Neural cell (in vitro differentiated cells): Measurements from ENCODE around the gene KIF5B. TPM values are rescaled to one million over a fixed set of nuclear protein-coding genes. Genes with fewer than 3 reads are reported as not detected.

Experiments used
- H2AFZ ChIP-seq: fragments of 200-600, 300-800 bp; sonication (generic), shearing (Covaris generic); 2 replicates; pipeline ENCODE4 v1.6.0; 2014; ENCODE audit warnings: low read depth, mild to moderate bottlenecking, antibody characterized with exemption, low read length, moderate library complexity
- H3F3A ChIP-seq: fragments of 200-600 bp; shearing (Covaris generic); 2 replicates; pipeline ENCODE4 v1.6.1; 2016; ENCODE audit warnings: mild to moderate bottlenecking, moderate library complexity, mixed read lengths, antibody characterized with exemption, low read length; ENCODE audit not compliant: insufficient read depth, poor library complexity, severe bottlenecking
- H3K27ac ChIP-seq: fragments of 200-600, 300-800 bp; sonication (generic), shearing (Covaris generic); 2 replicates; pipeline ENCODE4 v1.5.1; 2014; ENCODE audit warnings: mild to moderate bottlenecking, low read length, moderate library complexity
- H3K27me3 ChIP-seq: fragments of 300-800, 200-600 bp; sonication (generic), shearing (Covaris generic); 2 replicates; pipeline ENCODE4 v1.6.0; 2014; ENCODE audit warnings: mild to moderate bottlenecking, low read depth, low read length, moderate library complexity; ENCODE audit not compliant: insufficient read depth
- H3K36me3 ChIP-seq: fragments of 300-800, 200-600 bp; sonication (generic), shearing (Covaris generic); 2 replicates; pipeline ENCODE4 v1.5.1; 2014; ENCODE audit warnings: mild to moderate bottlenecking, antibody characterized with exemption, low read length, moderate library complexity; ENCODE audit not compliant: insufficient read depth
- H3K4me2 ChIP-seq: fragments of 300-800, 200-600 bp; sonication (generic), shearing (Covaris generic); 2 replicates; pipeline ENCODE4 v1.6.0; 2014; ENCODE audit warnings: mild to moderate bottlenecking, low read length
- H3K4me3 ChIP-seq: fragments of 300-800, 200-600 bp; sonication (generic), shearing (Covaris generic); 2 replicates; pipeline ENCODE4 v1.5.1; 2014; ENCODE audit warnings: mild to moderate bottlenecking, low read length, moderate library complexity
- H3K79me2 ChIP-seq: fragments of 200-600 bp; shearing (Covaris generic); replicated peaks from 2 replicates; pipeline ENCODE4 v1.6.0; 2014; ENCODE audit warnings: mild to moderate bottlenecking, low read length, moderate library complexity; ENCODE audit not compliant: insufficient read depth
- H3K9ac ChIP-seq: fragments of 300-800, 200-600 bp; sonication (generic), shearing (Covaris generic); 2 replicates; pipeline ENCODE4 v1.6.1; 2016; ENCODE audit warnings: mild to moderate bottlenecking, low read length, mixed read lengths
- H3K9me2 ChIP-seq: fragments of 200-600 bp; shearing (Covaris generic); 2 replicates; pipeline ENCODE4 v1.6.1; 2016; ENCODE audit warnings: mild to moderate bottlenecking, low read length, mixed read lengths; ENCODE audit not compliant: insufficient read depth
- H3K9me3 ChIP-seq: fragments of 200-600, 300-800 bp; sonication (generic), shearing (Covaris generic); 2 replicates; pipeline ENCODE4 v1.6.1; 2016; ENCODE audit warnings: mild to moderate bottlenecking, mixed run types, low read length, moderate library complexity, mixed read lengths
- H4K20me1 ChIP-seq: fragments of 200-600 bp; shearing (Covaris generic); 2 replicates; pipeline ENCODE4 v1.6.1; 2016; ENCODE audit warnings: mild to moderate bottlenecking, mixed run types; ENCODE audit not compliant: insufficient read depth
- EP300 ChIP-seq: fragments of 450-650 bp; conservative IDR thresholded peaks from 2 replicates; pipeline ENCODE4 v1.6.1; 2014; ENCODE audit warnings: antibody characterized with exemption, mild to moderate bottlenecking, moderate library complexity; ENCODE audit not compliant: poor library complexity, severe bottlenecking
- EZH2 ChIP-seq: fragments of 200-600, 300-800 bp; shearing (Covaris generic), sonication (generic); IDR thresholded peaks from 2 replicates; pipeline ENCODE4 v1.6.1; 2014; ENCODE audit warnings: antibody characterized with exemption, low read length, borderline replicate concordance, mild to moderate bottlenecking; ENCODE audit not compliant: insufficient read depth, poor library complexity, severe bottlenecking
- MXI1 ChIP-seq: fragments of 450-650 bp; conservative IDR thresholded peaks from 2 replicates; pipeline ENCODE4 v1.6.1; 2014; ENCODE audit warnings: antibody characterized with exemption, mild to moderate bottlenecking; ENCODE audit not compliant: poor library complexity, severe bottlenecking
- POLR2AphosphoS5 ChIP-seq: IDR thresholded peaks from 2 replicates; pipeline ENCODE4 v1.6.1; 2012
- RAD21 ChIP-seq: fragments of 450-650 bp; conservative IDR thresholded peaks from 2 replicates; pipeline ENCODE4 v1.6.1; 2014; ENCODE audit warnings: antibody characterized with exemption, mild to moderate bottlenecking, moderate library complexity
- SMC3 ChIP-seq: fragments of 450-650 bp; conservative IDR thresholded peaks from 2 replicates; pipeline ENCODE4 v1.6.1; 2014; ENCODE audit warnings: antibody characterized with exemption, mild to moderate bottlenecking, moderate library complexity; ENCODE audit not compliant: poor library complexity
- TAF1 ChIP-seq: IDR thresholded peaks from 2 replicates; pipeline ENCODE4 v1.6.1; 2012; ENCODE audit warnings: low read depth
- polyA plus RNA-seq: library from polyadenylated mRNA; depleted of rRNA; stranded (reverse); fragments of >200 nt; gene quantifications from 2 replicates; pipeline ENCODE4 v1.2.3, GENCODE V29; 2014
- TF ChIP-seq, protein P1 (sequence below): IDR thresholded peaks from 2 replicates; pipeline ENCODE4 v1.6.1; 2012; ENCODE audit warnings: borderline replicate concordance
- TF ChIP-seq, protein P2 (sequence below): fragments of 450-650 bp; IDR thresholded peaks from 2 replicates; pipeline ENCODE4 v1.5.1; 2014; ENCODE audit warnings: antibody characterized with exemption, mild to moderate bottlenecking, moderate library complexity; ENCODE audit not compliant: poor library complexity, severe bottlenecking

Gene KIF5B
- polyA plus RNA-seq, 1 donor from 2014 or later, result 96.3 TPM

DNA sequence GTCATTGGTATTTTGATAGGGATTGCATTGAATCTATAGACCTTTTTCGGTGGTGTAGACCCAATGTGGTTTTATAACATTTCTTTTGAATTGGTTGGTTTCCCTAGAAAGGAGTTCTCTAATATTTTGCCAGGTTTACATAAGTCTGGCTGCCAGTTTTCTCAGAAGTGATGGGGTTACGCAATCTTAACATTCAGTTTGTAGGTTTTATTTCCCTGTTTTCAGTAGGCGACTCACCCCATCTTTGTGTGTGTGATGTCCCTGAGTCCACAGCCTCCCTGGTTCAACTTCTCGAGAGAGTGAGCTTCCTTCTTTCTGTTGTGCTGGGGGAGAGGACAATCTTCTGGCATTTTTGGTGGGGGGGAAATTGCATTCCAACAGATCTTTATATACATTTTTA is 9.6 kb upstream of the KIF5B start:
- Histone ChIP-seq H3K9ac (no peak overlapping the region), H2AFZ (no peak overlapping the region), H3K4me2 (no peak overlapping the region), H3K9me2 (no peaks in the 10 kb centered on the region), H3K27me3 (no peaks in the 10 kb centered on the region), H3K79me2 (no peaks in the 10 kb centered on the region), H3K36me3 (no peaks in the 10 kb centered on the region), H3K9me3 (no peaks in the 10 kb centered on the region), H4K20me1 (no peaks in the 10 kb centered on the region), H3F3A (no peaks in the 10 kb centered on the region), H3K4me3 (no peak overlapping the region), H3K27ac (no peak overlapping the region)
- TF ChIP-seq MXI1, result no peak
- no peak for TF ChIP-seq TAF1
- no peak for TF ChIP-seq EP300

DNA sequence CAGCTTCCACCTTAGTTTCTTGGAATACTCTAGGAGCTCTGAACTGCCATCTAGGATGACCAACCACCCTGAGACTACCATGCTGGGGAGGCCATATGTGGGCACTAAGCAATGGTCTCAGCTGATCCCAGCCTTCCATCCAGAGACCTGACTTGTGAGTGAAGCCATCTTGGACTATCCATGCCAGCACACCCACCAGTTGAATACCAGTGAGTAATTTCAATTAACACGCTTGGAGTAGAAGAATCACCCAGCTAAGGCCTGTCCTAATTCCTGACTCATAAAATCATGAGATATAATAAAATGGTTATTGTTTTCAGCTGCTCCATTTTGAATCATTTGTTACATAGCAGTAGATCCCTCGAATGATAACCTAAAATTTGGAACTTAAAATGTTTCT is 5.2 kb upstream of the KIF5B start:
- H3K27me3 ChIP-seq, result no peaks in the 10 kb centered on the region
- H3K9me2 ChIP-seq, result no peaks in the 10 kb centered on the region
- H3F3A ChIP-seq, result no peaks in the 10 kb centered on the region
- H3K4me3 ChIP-seq, result no peak overlapping the region
- H3K27ac ChIP-seq, result no peak overlapping the region
- H3K36me3 ChIP-seq, result no peaks in the 10 kb centered on the region
- no peaks in the 10 kb centered on the region for H3K9me3 ChIP-seq
- H2AFZ ChIP-seq, result no peak overlapping the region
- TF ChIP-seq, protein P1, sequence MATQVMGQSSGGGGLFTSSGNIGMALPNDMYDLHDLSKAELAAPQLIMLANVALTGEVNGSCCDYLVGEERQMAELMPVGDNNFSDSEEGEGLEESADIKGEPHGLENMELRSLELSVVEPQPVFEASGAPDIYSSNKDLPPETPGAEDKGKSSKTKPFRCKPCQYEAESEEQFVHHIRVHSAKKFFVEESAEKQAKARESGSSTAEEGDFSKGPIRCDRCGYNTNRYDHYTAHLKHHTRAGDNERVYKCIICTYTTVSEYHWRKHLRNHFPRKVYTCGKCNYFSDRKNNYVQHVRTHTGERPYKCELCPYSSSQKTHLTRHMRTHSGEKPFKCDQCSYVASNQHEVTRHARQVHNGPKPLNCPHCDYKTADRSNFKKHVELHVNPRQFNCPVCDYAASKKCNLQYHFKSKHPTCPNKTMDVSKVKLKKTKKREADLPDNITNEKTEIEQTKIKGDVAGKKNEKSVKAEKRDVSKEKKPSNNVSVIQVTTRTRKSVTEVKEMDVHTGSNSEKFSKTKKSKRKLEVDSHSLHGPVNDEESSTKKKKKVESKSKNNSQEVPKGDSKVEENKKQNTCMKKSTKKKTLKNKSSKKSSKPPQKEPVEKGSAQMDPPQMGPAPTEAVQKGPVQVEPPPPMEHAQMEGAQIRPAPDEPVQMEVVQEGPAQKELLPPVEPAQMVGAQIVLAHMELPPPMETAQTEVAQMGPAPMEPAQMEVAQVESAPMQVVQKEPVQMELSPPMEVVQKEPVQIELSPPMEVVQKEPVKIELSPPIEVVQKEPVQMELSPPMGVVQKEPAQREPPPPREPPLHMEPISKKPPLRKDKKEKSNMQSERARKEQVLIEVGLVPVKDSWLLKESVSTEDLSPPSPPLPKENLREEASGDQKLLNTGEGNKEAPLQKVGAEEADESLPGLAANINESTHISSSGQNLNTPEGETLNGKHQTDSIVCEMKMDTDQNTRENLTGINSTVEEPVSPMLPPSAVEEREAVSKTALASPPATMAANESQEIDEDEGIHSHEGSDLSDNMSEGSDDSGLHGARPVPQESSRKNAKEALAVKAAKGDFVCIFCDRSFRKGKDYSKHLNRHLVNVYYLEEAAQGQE, result no peak
- no peak for TF ChIP-seq EZH2
- TF ChIP-seq, protein P2, sequence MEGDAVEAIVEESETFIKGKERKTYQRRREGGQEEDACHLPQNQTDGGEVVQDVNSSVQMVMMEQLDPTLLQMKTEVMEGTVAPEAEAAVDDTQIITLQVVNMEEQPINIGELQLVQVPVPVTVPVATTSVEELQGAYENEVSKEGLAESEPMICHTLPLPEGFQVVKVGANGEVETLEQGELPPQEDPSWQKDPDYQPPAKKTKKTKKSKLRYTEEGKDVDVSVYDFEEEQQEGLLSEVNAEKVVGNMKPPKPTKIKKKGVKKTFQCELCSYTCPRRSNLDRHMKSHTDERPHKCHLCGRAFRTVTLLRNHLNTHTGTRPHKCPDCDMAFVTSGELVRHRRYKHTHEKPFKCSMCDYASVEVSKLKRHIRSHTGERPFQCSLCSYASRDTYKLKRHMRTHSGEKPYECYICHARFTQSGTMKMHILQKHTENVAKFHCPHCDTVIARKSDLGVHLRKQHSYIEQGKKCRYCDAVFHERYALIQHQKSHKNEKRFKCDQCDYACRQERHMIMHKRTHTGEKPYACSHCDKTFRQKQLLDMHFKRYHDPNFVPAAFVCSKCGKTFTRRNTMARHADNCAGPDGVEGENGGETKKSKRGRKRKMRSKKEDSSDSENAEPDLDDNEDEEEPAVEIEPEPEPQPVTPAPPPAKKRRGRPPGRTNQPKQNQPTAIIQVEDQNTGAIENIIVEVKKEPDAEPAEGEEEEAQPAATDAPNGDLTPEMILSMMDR, result no peak
- TF ChIP-seq SMC3, result no peak
- no peak for TF ChIP-seq MXI1
- TF ChIP-seq POLR2AphosphoS5, result no peak
- no peak for TF ChIP-seq RAD21
- no peak for TF ChIP-seq EP300
- TF ChIP-seq TAF1, result no peak
- H4K20me1 ChIP-seq, result no peaks in the 10 kb centered on the region
- no peaks in the 10 kb centered on the region for H3K79me2 ChIP-seq
- H3K4me2 ChIP-seq, result no peak overlapping the region
- no peak overlapping the region for H3K9ac ChIP-seq

DNA sequence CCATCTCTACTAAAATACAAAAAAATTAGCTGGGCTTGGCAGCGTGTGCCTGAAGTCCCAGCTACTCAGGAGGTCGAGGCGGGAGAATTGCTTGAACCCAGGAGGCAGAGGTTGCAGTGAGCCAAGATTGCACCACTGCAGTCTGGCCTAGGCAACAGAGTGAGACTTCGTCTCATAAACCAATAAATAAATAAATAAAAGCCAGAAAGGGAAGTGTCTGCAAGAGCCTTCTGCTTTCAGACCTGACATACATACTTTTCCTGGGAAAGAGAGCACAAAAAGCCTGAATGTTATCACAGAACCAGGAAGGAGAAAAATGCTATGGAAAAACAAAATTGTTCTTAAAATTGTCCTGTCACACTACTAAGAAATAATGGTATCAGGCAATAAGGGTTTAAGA is 4.1 kb upstream of the KIF5B start:
- Histone ChIP-seq H3K4me3 (no peak overlapping the region), H3K9ac (no peak overlapping the region), H2AFZ (no peak overlapping the region), H3K27ac (no peak overlapping the region), H3K4me2 (no peak overlapping the region), H3K36me3 (no peaks in the 10 kb centered on the region), H3K9me2 (no peaks in the 10 kb centered on the region), H3F3A (peaks cover 4% of the 10 kb centered on the region), H3K9me3 (no peaks in the 10 kb centered on the region), H3K79me2 (peaks cover 3% of the 10 kb centered on the region), H3K27me3 (no peaks in the 10 kb centered on the region), H4K20me1 (no peaks in the 10 kb centered on the region)
- TF ChIP-seq TAF1 (no peak), EP300 (no peak), POLR2AphosphoS5 (no peak), MXI1 (no peak), SMC3 (no peak), RAD21 (no peak), EZH2 (no peak)
- TF ChIP-seq, protein P2, result no peak
- TF ChIP-seq, protein P1, result no peak
